SU-DHL-6 (cell line): ENCODE results near the gene BPIFB3.

Source experiments
- H2AFZ ChIP-seq: fragments of 200-600 bp; sonication (generic); 2 replicates; pipeline ENCODE4 v1.6.1; 2014; ENCODE audit warnings: low read depth, mild to moderate bottlenecking, moderate library complexity, mixed read lengths, antibody characterized with exemption, low read length; ENCODE audit not compliant: severe bottlenecking
- H3F3A ChIP-seq: fragments of 200-600 bp; shearing (Covaris generic); 2 replicates; pipeline ENCODE4 v1.6.0; 2016; ENCODE audit warnings: antibody characterized with exemption, mild to moderate bottlenecking; ENCODE audit not compliant: insufficient read depth
- H3K27ac ChIP-seq: fragments of 200-600 bp; sonication (generic); 2 replicates; pipeline ENCODE4 v1.5.1; 2016; ENCODE audit warnings: low read depth, mild to moderate bottlenecking, low read length, moderate library complexity, mixed read lengths
- H3K27me3 ChIP-seq: fragments of 200-600 bp; sonication (generic), shearing (Covaris generic); 2 replicates; pipeline ENCODE4 v1.6.0; 2014; ENCODE audit warnings: mild to moderate bottlenecking, low read length
- H3K36me3 ChIP-seq: fragments of 200-600 bp; sonication (generic); 2 replicates; pipeline ENCODE4 v1.6.1; 2014; ENCODE audit warnings: mild to moderate bottlenecking, low read length, mixed read lengths
- H3K4me2 ChIP-seq: fragments of 300-600, 200-600 bp; shearing (Covaris generic), sonication (generic); 2 replicates; pipeline ENCODE4 v1.6.0; 2014; ENCODE audit warnings: low read length, low read depth, mild to moderate bottlenecking; ENCODE audit not compliant: poor library complexity, severe bottlenecking
- H3K4me3 ChIP-seq: fragments of 200-600 bp; sonication (generic); 2 replicates; pipeline ENCODE4 v1.5.1; 2014; ENCODE audit warnings: antibody characterized with exemption, low read length, mild to moderate bottlenecking, mixed read lengths; ENCODE audit not compliant: insufficient read depth, poor library complexity, severe bottlenecking
- H3K79me2 ChIP-seq: fragments of 200-600 bp; sonication (generic); 2 replicates; pipeline ENCODE4 v1.6.1; 2014; ENCODE audit warnings: mild to moderate bottlenecking, low read length, moderate library complexity; ENCODE audit not compliant: insufficient read depth
- H3K9ac ChIP-seq: fragments of 200-600 bp; sonication (generic); 2 replicates; pipeline ENCODE4 v1.7.0; 2014; ENCODE audit warnings: mild to moderate bottlenecking, low read length
- H3K9me2 ChIP-seq: fragments of 200-600 bp; sonication (generic); replicated peaks from 2 replicates; pipeline ENCODE4 v1.6.1; 2014; ENCODE audit warnings: low read length; ENCODE audit not compliant: insufficient read depth
- H3K9me3 ChIP-seq: fragments of 200-600 bp; sonication (generic); 2 replicates; pipeline ENCODE4 v1.6.1; 2014; ENCODE audit warnings: low read length, mixed read lengths; ENCODE audit not compliant: insufficient read depth
- H4K20me1 ChIP-seq: fragments of 200-600 bp; sonication (generic); 2 replicates; pipeline ENCODE4 v1.6.1; 2014; ENCODE audit warnings: low read depth, mild to moderate bottlenecking, antibody characterized with exemption, low read length, moderate library complexity, mixed read lengths
- CTCF ChIP-seq: fragments of 200-600 bp; sonication (generic); IDR thresholded peaks from one replicate; pipeline ENCODE4 v1.5.1; 2017; ENCODE audit warnings: antibody characterized with exemption, mild to moderate bottlenecking, low read length, moderate library complexity; ENCODE audit not compliant: insufficient read depth, poor library complexity, severe bottlenecking
- EZH2phosphoT487 ChIP-seq: fragments of 200-600 bp; sonication (generic), shearing (Covaris generic); conservative IDR thresholded peaks from 2 replicates; pipeline ENCODE4 v1.6.1; 2018; ENCODE audit warnings: mild to moderate bottlenecking, antibody characterized with exemption, low read length, moderate library complexity, mixed read lengths

The BPIFB3 gene

GRCh38 chr20:33072362-33072761, 18.7 kb downstream of the BPIFB3 start:
- Histone ChIP-seq H3K4me3 (no peak overlapping the region), H3K27ac (no peak overlapping the region), H3K9me3 (no peaks in the 10 kb centered on the region), H4K20me1 (no peaks in the 10 kb centered on the region), H3K36me3 (no peaks in the 10 kb centered on the region), H3K4me2 (no peak overlapping the region), H3K9me2 (no peaks in the 10 kb centered on the region), H3K9ac (no peak overlapping the region), H3F3A (no peaks in the 10 kb centered on the region), H3K27me3 (no peaks in the 10 kb centered on the region), H3K79me2 (no peaks in the 10 kb centered on the region), H2AFZ (no peak overlapping the region)
- TF ChIP-seq EZH2phosphoT487 (no peak), CTCF (no peak)

- no peak overlapping the region for H3K27ac ChIP-seq
- no peak overlapping the region for H3K9ac ChIP-seq
- H4K20me1 ChIP-seq, result no peaks in the 10 kb centered on the region
- H3K36me3 ChIP-seq, result no peaks in the 10 kb centered on the region
- no peak for TF ChIP-seq EZH2phosphoT487
- no peak for TF ChIP-seq CTCF
- H3K9me3 ChIP-seq, result no peaks in the 10 kb centered on the region
- H3K4me2 ChIP-seq, result no peak overlapping the region
- H3K9me2 ChIP-seq, result no peaks in the 10 kb centered on the region
- no peaks in the 10 kb centered on the region for H3K79me2 ChIP-seq
- no peaks in the 10 kb centered on the region for H3K27me3 ChIP-seq
- H3K4me3 ChIP-seq, result no peak overlapping the region
- H3F3A ChIP-seq, result no peaks in the 10 kb centered on the region
- H2AFZ ChIP-seq, result no peak overlapping the region
These were observed 19.1 kb downstream of the BPIFB3 start for GRCh38 chr20:33072813-33073212.

- Histone ChIP-seq H4K20me1 (no peaks in the 10 kb centered on the region), H2AFZ (no peak overlapping the region), H3K4me3 (no peak overlapping the region), H3K27me3 (no peaks in the 10 kb centered on the region), H3F3A (no peaks in the 10 kb centered on the region), H3K4me2 (no peak overlapping the region), H3K9ac (no peak overlapping the region), H3K27ac (no peak overlapping the region), H3K79me2 (no peaks in the 10 kb centered on the region), H3K9me3 (no peaks in the 10 kb centered on the region), H3K36me3 (no peaks in the 10 kb centered on the region), H3K9me2 (no peaks in the 10 kb centered on the region)
- TF ChIP-seq EZH2phosphoT487 (no peak), CTCF (no peak)
These were observed 21.0 kb downstream of the BPIFB3 start for GRCh38 chr20:33074675-33075074.

- no peaks in the 10 kb centered on the region for H3K79me2 ChIP-seq
- no peaks in the 10 kb centered on the region for H3K9me3 ChIP-seq
- H2AFZ ChIP-seq, result no peak overlapping the region
- no peaks in the 10 kb centered on the region for H3K9me2 ChIP-seq
- H3K27ac ChIP-seq, result no peak overlapping the region
- no peak for TF ChIP-seq EZH2phosphoT487
- TF ChIP-seq CTCF, result no peak
- no peaks in the 10 kb centered on the region for H3K27me3 ChIP-seq
- H3K4me3 ChIP-seq, result no peak overlapping the region
- H3K36me3 ChIP-seq, result no peaks in the 10 kb centered on the region
- no peak overlapping the region for H3K9ac ChIP-seq
- no peaks in the 10 kb centered on the region for H4K20me1 ChIP-seq
- no peak overlapping the region for H3K4me2 ChIP-seq
- H3F3A ChIP-seq, result no peaks in the 10 kb centered on the region
These were observed 21.6 kb downstream of the BPIFB3 start for GRCh38 chr20:33075281-33075680.
